Keratinocyte (primary cell): ENCODE results near the gene PKP4.

Source experiments
- CTCF ChIP-seq, 3 experiments: IDR thresholded peaks in 1 of 3; conservative IDR thresholded peaks in 1 of 3; optimal IDR thresholded peaks in 1 of 3; 2 replicates in 2 of 3; 3 replicates in 1 of 3; pipeline versions ENCODE3 to v1.5.1; 2011; ENCODE audit warnings: low read length in 3 of 3, mild to moderate bottlenecking in 3 of 3, moderate library complexity in 2 of 3, control low read depth in 1 of 3, inconsistent platforms in 1 of 3; ENCODE audit not compliant: insufficient read depth in 2 of 3; ENCODE audit errors: extremely low read depth in 1 of 3
- EZH2 ChIP-seq: IDR thresholded peaks from one replicate; pipeline ENCODE4 v1.6.1; 2012; ENCODE audit warnings: inconsistent platforms, mild to moderate bottlenecking, low read length, moderate library complexity

GRCh38 chr2:158560259-158560658, 103.5 kb downstream of the PKP4 start:
- TF ChIP-seq CTCF (optimal IDR thresholded peaks at IDR 0.05 in 1 of 3, IDR thresholded peaks at IDR 0.05 in 1 of 3, conservative IDR thresholded peaks at IDR 0.05 in 1 of 3; ENCODE audit: extremely low read depth in 1 of 3, insufficient read depth in 2 of 3, low read length in 3 of 3) (no peak), EZH2 (no peak)
